ENCODE results near the gene TMEM59L. TPM values are rescaled to one million over a fixed set of nuclear protein-coding genes. Genes with fewer than 3 reads are reported as not detected.

Gene TMEM59L
- total and polyA plus RNA-seq, 2 of the 13 experiments (the other 11 are each of a cell fraction or from before 2014, with no cell fraction given) = 0.97 to 5.5 TPM

- TF ChIP-seq, protein P1, sequence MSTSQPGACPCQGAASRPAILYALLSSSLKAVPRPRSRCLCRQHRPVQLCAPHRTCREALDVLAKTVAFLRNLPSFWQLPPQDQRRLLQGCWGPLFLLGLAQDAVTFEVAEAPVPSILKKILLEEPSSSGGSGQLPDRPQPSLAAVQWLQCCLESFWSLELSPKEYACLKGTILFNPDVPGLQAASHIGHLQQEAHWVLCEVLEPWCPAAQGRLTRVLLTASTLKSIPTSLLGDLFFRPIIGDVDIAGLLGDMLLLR (CRISPR knock-in tag; IDR thresholded peaks at IDR 0.05) = no peak
- TF ChIP-seq ZNF501 (CRISPR knock-in tag; IDR thresholded peaks at IDR 0.05) = no peak
- 0 out of 2 replicates have a peak, but pooled peaks have one; percentile 31 for TF ChIP-seq ZNF776 (CRISPR knock-in tag; IDR thresholded peaks at IDR 0.05)
- no peak for TF ChIP-seq ARHGAP35 (CRISPR knock-in tag; IDR thresholded peaks at IDR 0.05; ENCODE audit: borderline replicate concordance)
- no peak for TF ChIP-seq SMYD3 (CRISPR knock-in tag; IDR thresholded peaks at IDR 0.05)
- TF ChIP-seq, protein P2, sequence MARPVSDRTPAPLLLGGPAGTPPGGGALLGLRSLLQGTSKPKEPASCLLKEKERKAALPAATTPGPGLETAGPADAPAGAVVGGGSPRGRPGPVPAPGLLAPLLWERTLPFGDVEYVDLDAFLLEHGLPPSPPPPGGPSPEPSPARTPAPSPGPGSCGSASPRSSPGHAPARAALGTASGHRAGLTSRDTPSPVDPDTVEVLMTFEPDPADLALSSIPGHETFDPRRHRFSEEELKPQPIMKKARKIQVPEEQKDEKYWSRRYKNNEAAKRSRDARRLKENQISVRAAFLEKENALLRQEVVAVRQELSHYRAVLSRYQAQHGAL (CRISPR knock-in tag; IDR thresholded peaks at IDR 0.05; ENCODE audit: not compliant biosample characterization) = no peak
- TF ChIP-seq PHB2 (IDR thresholded peaks at IDR 0.05; ENCODE audit: partially characterized antibody) = no peak
- no peak for TF ChIP-seq ZNF17 (CRISPR knock-in tag; IDR thresholded peaks at IDR 0.05)
- no peak for TF ChIP-seq PHF21A (CRISPR knock-in tag; IDR thresholded peaks at IDR 0.05)
- no peak for TF ChIP-seq KLF6 (CRISPR knock-in tag; IDR thresholded peaks at IDR 0.05)
- TF ChIP-seq ZNF230 (CRISPR knock-in tag; IDR thresholded peaks at IDR 0.05) = no peak
- TF ChIP-seq BCLAF1 (IDR thresholded peaks at IDR 0.05) = no peak
- no peak for TF ChIP-seq ZSCAN31 (CRISPR knock-in tag; IDR thresholded peaks at IDR 0.05; ENCODE audit: low read depth)
- no peak for TF ChIP-seq RBAK (CRISPR knock-in tag; IDR thresholded peaks at IDR 0.05)
- 0 out of 2 replicates have a peak, but pooled peaks have one; percentile 18 for TF ChIP-seq GABPA (IDR thresholded peaks at IDR 0.05; ENCODE audit: low read depth, low read length)
- TF ChIP-seq GABPA (CRISPR knock-in tag; IDR thresholded peaks at IDR 0.05; ENCODE audit: low read depth) = no peak
- TF ChIP-seq, protein P3, sequence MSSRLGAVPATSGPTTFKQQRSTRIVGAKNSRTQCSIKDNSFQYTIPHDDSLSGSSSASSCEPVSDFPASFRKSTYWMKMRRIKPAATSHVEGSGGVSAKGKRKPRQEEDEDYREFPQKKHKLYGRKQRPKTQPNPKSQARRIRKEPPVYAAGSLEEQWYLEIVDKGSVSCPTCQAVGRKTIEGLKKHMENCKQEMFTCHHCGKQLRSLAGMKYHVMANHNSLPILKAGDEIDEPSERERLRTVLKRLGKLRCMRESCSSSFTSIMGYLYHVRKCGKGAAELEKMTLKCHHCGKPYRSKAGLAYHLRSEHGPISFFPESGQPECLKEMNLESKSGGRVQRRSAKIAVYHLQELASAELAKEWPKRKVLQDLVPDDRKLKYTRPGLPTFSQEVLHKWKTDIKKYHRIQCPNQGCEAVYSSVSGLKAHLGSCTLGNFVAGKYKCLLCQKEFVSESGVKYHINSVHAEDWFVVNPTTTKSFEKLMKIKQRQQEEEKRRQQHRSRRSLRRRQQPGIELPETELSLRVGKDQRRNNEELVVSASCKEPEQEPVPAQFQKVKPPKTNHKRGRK (CRISPR knock-in tag; IDR thresholded peaks at IDR 0.05) = no peak
- TF ChIP-seq ZBTB1 (CRISPR knock-in tag; IDR thresholded peaks at IDR 0.05; ENCODE audit: borderline replicate concordance) = no peak
- no peak for TF ChIP-seq CBX5 (CRISPR knock-in tag; IDR thresholded peaks at IDR 0.05; ENCODE audit: borderline replicate concordance)
- no peak for TF ChIP-seq JUNB (CRISPR knock-in tag; IDR thresholded peaks at IDR 0.05; ENCODE audit: borderline replicate concordance)
- TF ChIP-seq MIER2 (CRISPR knock-in tag; IDR thresholded peaks at IDR 0.05) = no peak
- TF ChIP-seq, protein P4, sequence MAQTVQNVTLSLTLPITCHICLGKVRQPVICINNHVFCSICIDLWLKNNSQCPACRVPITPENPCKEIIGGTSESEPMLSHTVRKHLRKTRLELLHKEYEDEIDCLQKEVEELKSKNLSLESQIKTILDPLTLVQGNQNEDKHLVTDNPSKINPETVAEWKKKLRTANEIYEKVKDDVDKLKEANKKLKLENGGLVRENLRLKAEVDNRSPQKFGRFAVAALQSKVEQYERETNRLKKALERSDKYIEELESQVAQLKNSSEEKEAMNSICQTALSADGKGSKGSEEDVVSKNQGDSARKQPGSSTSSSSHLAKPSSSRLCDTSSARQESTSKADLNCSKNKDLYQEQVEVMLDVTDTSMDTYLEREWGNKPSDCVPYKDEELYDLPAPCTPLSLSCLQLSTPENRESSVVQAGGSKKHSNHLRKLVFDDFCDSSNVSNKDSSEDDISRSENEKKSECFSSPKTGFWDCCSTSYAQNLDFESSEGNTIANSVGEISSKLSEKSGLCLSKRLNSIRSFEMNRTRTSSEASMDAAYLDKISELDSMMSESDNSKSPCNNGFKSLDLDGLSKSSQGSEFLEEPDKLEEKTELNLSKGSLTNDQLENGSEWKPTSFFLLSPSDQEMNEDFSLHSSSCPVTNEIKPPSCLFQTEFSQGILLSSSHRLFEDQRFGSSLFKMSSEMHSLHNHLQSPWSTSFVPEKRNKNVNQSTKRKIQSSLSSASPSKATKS (CRISPR knock-in tag; IDR thresholded peaks at IDR 0.05) = no peak
Measured at GRCh38 chr19:18590273-18591272, 22.1 kb upstream of the TMEM59L start (continued).
